Left renal pelvis (tissue), 4 donors: ENCODE results near the gene SPATA20. TPM values are rescaled to one million over a fixed set of nuclear protein-coding genes. Genes with fewer than 3 reads are reported as not detected.

Experiments
- DNase-seq, 4 donors: peaks; one replicate each; pipeline ENCODE4 v3.0.0-alpha.2; 2013; ENCODE audit warnings: low read depth in 4 of 4, low spot score in 3 of 4
- polyA plus RNA-seq, 4 donors: library from polyadenylated mRNA; unstranded; fragments of 120-200 nt; gene quantifications; one replicate each; pipeline ENCODE4 v1.2.1, GENCODE V29; 2013; ENCODE audit not compliant: insufficient read length in 4 of 4

SPATA20 gene
- polyA plus RNA-seq, 4 donors, result 29.4 to 70.4 (median 50.9) TPM

- DNase-seq, result no peak
Measured at GRCh38 chr17:50519141-50519834, 27.7 kb upstream of the SPATA20 start.

GRCh38 chr17:50520483-50520882 lies 26.5 kb upstream of the SPATA20 start:
- DNase-seq, result no peak

GRCh38 chr17:50521514-50521913 lies 25.5 kb upstream of the SPATA20 start:
- DNase-seq, result no peak

- DNase-seq, result no peak
Measured at GRCh38 chr17:50522766-50523165, 24.2 kb upstream of the SPATA20 start.

- no peak for DNase-seq
Measured at GRCh38 chr17:50523208-50523607, 23.8 kb upstream of the SPATA20 start.

GRCh38 chr17:50524838-50525237 lies 22.1 kb upstream of the SPATA20 start:
- no peak for DNase-seq

GRCh38 chr17:50527155-50527762 lies 19.7 kb upstream of the SPATA20 start:
- DNase-seq, result no peak

- no peak for DNase-seq
Measured at GRCh38 chr17:50527949-50528474, 19.0 kb upstream of the SPATA20 start.

- no peak for DNase-seq
Measured at GRCh38 chr17:50529849-50530248, 17.1 kb upstream of the SPATA20 start.

- no peak for DNase-seq
Measured at GRCh38 chr17:50531428-50532025, 15.4 kb upstream of the SPATA20 start.

- no peak for DNase-seq
Measured at GRCh38 chr17:50532452-50533024, 14.4 kb upstream of the SPATA20 start, which contains the start of gene EPN3. EPN3 (plus strand) TSS chr17:50532735; CDS start chr17:50536557, 3,822 bp downstream.

- no peak for DNase-seq
Measured at GRCh38 chr17:50533185-50533584, 13.8 kb upstream of the SPATA20 start.

GRCh38 chr17:50533720-50534148 lies 13.2 kb upstream of the SPATA20 start:
- no peak for DNase-seq

- DNase-seq, result no peak
Measured at GRCh38 chr17:50534222-50534978, 12.6 kb upstream of the SPATA20 start.

GRCh38 chr17:50534979-50535326 lies 12.0 kb upstream of the SPATA20 start:
- DNase-seq, result no peak

GRCh38 chr17:50535407-50535806 lies 11.6 kb upstream of the SPATA20 start:
- no peak for DNase-seq

GRCh38 chr17:50536683-50537646 lies 10.0 kb upstream of the SPATA20 start:
- DNase-seq, result no peak

GRCh38 chr17:50537721-50538548 lies 9.0 kb upstream of the SPATA20 start:
- DNase-seq, result no peak
